GDM1 (cell line): Measurements from ENCODE around the gene YLPM1.

Experiments used
- DNase-seq: peaks from one replicate; lab custom pipeline; 2025; lab: John Stamatoyannopoulos, UW

The YLPM1 gene

DNA sequence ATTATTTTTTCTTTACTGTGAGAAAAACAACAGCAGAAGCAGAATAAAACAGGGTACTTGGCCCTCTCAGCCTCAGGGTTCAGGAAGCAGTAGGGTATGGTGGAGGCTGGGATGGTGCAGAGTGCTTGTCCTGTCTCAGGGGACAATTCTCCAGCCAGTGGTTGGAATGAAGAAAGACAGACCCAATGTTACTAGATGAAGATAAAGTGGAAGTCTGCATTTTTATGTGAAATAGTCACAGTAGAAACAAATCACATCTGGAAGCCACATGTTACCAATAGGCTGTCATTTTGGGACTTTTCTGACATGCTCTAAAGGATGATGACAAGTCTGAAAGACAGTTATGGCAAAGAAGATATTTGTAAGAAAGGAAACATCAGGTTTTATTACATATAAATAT is 80.5 kb downstream of the YLPM1 start:
- no peak for DNase-seq

DNA sequence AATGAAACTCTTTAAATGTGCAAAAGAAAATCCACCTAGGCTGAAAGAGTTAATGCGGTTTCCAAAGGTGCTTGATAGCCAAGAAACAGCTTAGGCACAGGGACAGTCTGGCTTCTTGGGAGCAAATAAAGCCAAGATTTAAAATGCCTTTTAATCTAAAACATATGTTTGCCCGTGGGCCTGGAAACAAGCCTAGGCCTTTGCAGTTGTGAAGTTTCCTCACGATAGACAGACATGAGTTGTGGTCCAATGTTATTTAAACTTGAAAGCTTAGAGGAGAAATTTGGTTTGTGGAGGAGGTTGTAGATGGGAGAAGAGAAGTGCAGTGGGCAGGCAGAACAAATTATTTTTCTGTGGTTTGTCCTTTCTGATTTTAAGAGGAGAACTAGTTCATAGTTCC is 83.1 kb downstream of the YLPM1 start:
- DNase-seq = no peak

DNA sequence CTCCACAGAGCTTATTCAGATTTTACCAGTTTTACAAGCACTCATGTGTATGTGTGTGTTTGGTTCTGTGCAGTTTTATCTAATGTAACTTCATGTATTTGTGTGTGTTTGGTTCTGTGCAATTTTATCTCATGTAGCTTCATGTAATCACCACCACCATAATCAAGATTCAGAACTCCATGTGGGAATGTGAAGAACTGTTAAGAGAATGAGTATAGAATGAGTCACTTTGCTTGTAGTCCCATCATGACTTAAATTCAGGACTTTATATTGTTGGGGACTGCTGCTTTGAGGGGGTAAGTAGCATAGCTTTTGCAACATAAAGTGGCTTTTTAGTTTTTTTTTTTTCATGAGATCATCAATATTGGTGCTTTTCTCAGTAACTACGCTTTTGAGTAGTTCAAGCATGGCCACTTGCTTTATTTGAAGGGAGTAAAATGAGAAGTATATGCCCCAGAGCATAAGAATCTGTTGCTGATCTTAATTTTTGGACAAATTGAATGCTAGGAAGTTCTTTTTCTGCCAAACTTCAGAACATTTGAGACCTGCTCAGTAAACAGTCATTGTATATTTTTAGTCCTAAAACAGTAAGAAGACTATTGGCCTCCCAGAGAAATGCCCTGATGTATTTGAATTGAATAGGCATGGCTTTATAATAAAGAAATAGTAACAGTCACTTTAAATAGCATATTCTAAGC is 84.0 kb downstream of the YLPM1 start:
- no peak for DNase-seq

DNA sequence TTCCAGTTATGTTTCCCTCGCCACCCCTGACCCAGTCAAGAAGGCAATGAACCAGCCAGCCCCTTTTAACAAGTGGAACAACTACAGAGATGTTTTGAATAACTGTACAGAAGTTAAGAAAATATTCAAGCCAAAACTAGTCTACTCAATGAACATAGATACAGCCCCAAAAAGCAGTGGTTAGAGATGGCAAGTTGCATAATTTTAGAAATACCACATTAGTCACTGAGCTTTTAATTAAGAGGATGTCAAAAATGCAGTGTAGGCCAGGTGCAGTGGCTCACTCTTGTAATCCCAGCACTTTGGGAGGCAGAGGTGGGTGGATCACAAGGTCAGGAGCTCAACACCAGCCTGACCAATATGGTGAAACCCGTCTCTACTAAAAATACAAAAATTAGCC is 85.7 kb downstream of the YLPM1 start:
- no peak for DNase-seq

DNA sequence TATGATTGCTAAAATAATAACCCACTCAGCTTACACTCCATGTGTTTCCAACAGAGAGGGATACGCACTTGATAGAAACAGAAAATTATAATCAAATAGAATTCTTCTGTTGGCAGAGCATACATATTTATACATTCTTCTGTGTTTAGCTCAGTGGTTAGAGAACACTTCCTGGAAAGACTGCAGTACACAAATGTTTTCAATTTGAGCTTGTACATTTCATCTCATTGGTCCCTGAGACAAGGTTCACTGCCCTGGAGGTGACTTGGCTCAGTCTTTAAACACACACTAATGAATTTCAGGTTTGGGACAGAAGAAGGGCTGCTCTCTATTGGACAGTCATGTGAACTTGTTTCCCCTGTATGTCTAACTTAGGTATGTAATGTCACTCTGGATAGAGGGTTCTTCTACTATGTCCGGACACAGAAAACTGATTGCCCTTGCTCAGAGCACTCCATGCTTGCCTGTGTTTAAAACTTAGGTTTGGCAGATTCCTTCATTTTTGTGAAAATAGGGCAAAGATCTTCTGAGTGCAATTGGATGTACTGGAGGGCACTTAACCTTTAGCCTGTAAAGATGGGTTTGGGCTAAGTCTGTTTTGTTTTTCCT is 89.9 kb downstream of the YLPM1 start:
- no peak for DNase-seq

DNA sequence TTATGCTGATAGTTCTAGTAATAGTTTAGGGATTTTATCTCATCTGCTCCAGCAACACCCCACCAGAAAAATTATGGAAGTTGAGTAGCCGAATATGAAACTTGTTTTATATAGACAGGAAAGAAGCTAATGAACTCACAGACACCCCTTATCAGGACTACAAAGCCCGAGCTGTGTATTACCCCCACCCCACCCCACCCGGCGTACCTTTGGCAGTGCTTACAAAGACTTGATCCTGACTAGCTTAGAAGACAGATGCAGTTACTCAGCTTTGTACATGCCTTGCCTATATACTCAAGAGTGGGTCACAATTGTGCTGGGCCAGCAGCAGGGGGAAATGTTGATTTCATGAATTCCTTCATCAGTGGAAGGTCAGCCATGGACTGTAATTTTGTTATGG is 90.5 kb downstream of the YLPM1 start:
- no peak for DNase-seq

DNA sequence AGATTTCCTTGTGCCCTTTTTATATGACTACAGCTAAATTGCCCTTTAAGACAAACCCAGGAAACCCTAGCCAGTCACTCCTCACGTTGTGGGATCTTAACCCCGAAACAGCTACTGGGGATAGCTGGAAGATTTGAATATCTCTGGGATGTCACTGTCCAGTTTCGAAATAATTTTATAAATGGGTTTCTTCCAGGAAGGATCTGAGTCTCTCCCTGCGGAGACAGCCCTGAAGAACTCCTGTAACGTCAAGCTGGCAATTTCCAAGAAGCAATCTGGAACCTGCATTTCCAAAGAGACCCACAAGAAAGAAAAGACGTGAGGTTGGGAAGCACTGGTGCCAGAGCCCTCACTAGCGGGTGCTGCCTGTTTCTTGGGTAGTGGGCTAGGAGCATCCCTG is 91.9 kb downstream of the YLPM1 start:
- DNase-seq = no peak

DNA sequence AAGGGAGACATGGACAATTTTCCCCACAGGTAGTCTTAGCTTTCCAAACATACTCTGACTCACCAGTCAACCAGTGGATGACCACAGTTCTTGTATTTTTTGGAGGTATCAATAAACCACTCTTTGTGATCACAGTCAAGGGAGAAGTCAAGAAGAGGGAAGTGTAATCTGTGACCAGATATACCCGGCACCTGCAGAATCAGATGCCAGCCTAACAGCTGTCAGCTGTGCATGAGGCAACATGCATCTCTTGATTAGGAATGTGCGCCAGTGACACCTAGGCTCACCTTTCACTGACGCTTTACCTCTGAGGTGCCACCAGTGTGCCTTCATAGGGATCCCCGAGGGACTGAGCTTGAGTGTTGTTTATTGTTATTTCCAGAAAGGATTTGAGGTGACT is 92.8 kb downstream of the YLPM1 start:
- DNase-seq = no peak

DNA sequence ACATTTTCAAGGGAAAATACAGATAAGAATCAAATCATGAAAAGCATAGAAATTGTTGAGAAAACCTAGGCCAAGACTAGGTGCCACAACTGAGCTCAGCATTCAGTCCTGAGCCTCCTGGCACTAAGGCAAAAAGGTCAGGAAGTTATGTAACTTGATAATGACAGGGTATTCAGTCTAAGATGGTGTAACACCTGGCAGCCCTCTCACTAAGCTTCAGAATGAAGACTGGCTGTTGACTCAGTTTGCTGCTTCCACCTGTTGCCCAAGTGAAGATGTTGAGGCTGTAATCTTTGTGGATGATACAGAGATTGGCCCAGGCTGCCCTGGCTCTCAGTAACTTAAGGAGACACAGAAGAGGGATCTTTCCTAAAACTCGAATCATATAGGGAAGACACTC is 93.2 kb downstream of the YLPM1 start:
- no peak for DNase-seq

DNA sequence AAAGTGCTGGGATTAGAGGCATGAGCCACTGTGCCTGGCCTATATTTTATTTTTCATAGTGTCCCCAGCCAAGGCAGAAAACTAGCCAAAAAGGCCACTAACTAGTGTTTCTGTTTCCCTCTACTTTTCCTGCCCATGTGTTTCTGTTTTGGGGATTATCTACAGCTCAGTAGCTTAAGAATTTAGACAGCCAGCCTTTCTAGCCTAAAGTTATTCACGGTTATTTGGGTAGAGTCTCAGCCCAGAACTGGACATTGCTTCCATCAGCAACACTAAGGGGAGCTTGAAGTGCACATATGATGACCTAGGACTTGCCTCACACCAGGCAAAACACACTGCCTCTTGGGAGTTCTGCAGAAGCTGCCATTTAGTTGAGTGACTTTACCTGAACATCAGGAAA is 94.9 kb downstream of the YLPM1 start:
- DNase-seq = no peak

DNA sequence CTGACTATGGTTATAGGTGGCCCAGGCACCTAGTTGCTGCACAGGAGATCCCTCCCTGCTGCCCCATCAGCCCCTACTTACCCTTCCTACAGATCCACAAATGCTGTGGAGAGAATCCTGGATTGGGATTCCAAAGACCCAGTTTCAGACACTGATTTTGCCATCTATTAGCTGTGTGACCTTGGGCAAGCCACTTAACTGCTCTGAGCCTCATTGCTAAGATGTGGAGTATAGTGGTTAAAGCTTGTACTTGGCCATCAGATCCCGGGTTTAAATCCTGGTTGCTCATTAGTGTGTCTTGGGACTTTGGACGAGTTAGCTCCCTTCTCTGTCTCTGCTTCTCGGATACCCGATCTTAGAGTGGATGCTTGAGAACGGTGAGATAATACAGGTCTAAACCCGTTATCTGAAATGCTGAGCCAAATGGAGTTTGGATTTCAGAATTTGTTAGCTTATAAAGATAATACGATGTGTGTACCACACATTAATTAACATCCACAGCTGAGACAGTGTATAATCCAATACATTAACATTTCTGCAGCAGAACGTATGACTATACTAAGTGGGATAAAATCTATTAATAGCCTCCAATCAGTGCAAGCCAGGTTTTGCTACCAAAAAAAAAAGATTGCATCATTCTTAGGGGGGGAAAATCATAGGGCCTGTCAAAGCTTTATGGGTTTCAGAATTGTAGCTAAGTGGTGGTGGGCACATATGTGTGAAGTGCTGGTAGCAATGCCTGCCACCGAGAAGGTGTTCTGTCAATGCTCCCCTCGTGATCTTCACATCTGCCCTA is 96.8 kb downstream of the YLPM1 start:
- no peak for DNase-seq

DNA sequence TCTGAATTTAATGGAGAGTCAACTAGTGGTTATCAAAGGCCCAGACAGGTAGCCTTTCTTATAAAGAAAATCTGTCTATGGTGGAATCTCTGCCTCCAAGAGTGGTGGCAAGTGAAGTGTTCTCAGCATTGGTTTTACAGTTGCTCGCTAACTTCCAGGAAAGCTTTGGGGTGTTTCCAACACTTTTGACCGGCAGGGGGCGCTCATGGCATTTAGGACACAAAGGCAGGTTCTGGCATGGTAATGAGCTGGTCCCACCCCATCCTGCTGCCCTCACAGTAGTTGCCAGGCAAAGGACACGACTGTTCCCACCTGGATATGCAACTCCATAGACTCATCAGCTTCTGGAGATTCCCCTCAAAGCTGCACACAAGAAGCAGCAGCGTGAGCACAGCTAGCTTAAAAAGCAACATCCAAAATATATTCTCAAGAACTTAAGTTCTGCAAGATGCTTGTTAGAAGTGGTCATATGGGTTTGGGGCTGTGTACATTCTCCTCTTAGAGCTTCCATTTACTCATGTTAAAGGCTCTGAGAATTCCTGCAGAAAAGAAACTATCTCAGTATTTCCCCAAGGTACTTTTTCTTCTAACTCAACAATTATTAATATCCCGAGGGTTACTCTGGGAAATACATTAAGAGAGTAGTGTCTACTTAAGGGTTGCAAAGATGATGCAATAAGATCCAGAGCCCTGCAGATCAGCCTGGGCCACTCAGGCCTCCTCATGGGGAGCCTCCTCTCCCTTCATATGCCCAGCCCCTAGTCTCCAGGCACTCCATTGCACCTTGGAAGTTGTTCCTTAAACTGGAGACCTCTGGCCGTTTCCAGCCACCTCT is 98.0 kb downstream of the YLPM1 start:
- peak; percentile 70 for DNase-seq

DNA sequence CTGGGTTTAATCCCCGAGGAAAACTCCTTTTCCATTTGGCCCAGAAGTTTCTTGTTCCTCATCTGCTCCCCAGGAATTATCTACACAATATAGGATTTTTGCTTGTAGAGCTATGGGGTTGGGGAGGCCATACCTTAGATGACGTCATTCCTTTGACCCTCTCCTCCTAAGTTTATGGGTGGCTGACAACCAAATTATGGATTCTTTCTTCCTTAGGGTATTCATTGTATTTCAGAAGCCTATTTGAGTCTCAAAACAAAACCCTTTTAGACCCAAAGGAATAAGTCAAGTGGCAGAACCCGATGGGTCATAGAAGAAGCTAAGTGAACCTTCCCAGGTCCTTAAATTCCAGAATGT is 98.6 kb downstream of the YLPM1 start:
- no peak for DNase-seq

DNA sequence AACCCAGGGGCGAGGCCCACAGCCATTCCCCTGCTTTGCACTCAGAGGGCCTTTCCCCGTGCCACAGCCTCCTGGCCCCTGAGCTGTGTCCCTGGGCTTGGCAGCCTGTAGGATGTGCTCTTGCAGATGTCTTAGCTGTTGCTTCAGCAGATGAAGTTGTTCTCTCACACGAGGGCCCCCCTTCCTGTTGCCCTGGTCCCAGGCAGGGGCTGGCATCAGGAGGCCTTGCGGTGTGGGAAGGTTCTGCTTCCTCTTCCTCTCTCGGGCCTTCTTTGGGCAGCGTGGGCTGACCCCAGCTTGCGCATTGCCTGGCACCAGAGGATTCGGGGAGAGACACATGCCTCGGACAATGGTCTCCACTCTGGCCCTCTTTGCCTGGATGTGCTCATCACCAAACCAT is 100.2 kb downstream of the YLPM1 start:
- DNase-seq = peak; percentile 47

DNA sequence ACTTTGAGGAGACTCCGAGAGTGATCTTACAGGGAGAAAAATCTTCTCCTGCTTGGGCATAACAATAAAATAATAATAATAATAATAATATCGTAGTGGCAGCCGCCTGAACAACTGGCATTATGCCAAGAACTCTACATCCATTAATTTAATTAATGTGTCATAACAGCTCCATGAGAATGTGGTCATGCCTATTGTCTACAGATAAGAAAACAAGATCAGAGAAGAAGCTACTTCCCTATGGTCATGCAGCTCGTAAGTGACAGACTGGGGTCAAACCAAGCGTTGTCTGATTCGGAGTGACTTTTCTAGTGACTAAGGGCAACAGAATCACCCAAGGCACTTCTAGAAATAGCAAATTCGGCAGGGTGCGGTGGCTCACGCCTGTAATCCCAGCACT is 101.1 kb downstream of the YLPM1 start:
- DNase-seq = no peak

DNA sequence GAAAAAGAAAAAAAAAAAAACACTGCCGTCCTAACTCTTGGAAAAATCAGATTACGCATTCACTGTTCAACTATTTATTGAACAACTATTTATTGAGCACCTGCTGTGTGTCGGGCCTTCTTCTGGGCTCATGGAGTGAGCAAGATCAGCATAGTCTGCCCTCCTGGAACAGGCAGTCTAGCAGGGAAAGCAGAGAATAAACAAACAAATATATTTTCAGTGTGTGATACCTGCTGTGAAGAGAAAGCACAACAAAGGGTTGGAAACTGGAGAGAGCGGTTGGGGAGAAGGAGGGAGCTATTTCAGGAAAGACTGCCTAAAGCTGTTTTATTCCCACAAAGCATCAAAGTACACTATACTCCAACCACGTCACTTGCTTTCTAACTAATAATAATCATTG is 102.0 kb downstream of the YLPM1 start:
- no peak for DNase-seq

DNA sequence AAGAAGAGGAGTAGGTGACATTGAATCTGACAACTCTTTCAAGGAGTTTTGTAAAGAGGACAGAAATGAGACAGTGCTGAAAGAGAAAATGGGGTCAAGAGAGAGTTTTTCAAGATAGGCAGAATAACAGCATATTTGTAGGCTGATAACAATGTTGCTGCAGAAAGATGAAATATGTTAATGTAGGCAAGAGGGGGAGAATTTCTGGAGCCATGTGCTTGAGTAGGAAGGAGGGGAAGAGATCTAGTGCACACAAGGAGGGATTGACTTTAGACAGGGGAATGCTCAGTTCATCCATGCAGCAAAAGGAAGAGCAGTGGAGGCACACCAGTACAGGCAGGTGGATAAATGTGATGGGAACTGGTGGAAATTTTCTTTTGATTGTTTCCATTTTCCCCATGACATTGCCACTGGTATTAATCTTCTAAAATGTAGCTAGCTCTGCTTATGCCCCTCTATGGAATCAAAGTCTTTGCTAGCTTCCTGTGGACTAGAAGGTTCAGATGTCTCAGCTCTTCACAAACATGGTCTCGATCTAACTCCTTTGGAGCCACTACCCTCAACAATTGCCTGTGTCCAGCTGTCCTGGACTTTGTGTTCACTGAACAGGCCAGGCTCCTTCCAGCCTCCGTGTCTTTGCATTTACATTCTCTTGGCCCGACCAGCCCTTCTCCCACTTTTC is 103.7 kb downstream of the YLPM1 start:
- no peak for DNase-seq

DNA sequence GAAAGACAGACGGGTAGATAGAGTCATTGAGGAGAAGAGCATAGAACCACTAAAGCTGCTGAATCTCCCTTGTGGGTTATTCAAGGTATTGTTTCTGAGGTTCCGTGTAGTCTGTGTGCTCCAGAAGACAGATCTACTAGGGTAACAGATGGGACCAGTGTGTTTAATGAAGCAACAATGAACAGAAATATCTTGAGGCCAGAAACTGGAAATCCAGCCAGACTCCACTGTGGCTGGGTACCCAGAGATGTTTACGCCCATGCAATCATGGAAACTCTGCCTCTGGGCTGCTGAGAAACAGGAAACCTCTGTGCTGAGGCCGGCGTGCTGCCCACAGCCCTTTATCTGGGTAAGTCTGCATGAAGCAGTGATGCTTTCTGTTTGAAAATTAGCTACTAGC is 104.6 kb downstream of the YLPM1 start:
- peak; percentile 53 for DNase-seq

DNA sequence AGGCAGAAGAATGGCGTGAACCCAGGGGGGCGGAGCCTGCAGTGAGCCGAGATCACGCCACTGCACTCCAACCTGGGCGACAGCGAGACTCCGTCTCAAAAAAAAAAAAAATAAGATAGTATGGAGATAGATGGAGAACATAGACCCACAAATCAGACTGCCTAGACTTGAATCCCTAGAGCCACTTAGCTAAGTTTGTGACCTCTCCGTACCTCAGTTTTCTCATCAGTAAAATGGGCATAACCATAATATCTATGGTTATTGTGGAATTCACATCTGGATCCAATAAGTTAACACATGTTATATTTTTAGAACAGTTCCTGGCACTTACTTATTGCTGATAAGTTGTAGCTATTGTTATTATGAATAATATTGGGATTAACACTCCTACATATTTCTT is 105.6 kb downstream of the YLPM1 start:
- no peak for DNase-seq

DNA sequence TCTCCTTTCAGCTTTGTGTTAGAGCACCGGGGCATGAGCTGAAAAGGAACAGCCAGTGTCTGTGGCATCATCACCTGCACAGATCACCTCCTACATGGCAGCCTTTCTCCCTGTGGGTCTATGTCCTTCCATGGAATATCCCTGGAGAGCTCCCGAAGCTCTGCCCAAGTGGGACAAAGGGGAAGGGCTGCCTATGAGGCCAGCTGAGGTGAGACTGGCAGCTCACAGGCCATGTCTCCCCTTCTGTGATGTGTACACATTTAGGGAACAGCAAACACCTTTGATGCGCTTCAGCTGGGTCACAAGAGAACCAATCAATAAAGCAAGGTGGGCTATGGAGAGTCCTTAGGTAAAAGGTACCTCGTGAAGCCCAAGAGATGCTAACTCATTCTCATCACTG is 108.7 kb downstream of the YLPM1 start:
- no peak for DNase-seq

DNA sequence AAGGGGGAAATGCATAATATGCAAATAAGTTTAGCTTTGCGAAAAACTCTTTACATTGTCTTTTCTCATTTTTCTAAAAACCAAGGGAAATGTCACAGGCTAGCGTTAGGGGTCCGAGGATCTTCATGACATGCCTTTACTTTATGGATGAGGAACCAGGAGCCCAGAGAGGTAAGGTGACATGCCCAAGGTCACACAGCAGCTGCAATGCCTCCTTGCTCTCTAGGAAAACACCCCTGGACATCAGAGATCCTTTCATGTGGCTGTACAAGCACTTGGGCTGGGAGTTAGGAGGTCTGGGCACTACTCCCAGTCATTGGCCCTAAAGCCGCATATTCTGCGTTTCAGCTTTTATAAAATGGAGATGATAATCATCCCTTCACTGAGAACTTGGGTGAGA is 112.1 kb downstream of the YLPM1 start:
- DNase-seq = no peak
